ENCODE measurements around the gene KRTAP10-11.

KRTAP10-11 gene

GRCh38 chr21:44616591-44616926 lies 29.7 kb upstream of the KRTAP10-11 start:
- no peak for DNase-seq (ENCODE audit: low read depth)
- TF ChIP-seq CTCF (conservative IDR thresholded peaks at IDR 0.05; ENCODE audit: low read length): no peak
- H3K4me3 ChIP-seq (ENCODE audit: low read length): no peak overlapping the region

- DNase-seq (ENCODE audit: low read depth): no peak
- no peak for TF ChIP-seq CTCF (conservative IDR thresholded peaks at IDR 0.05; ENCODE audit: low read length)
These were observed 29.1 kb upstream of the KRTAP10-11 start for GRCh38 chr21:44617071-44617501.

GRCh38 chr21:44618504-44618903 lies 27.7 kb upstream of the KRTAP10-11 start:
- DNase-seq (ENCODE audit: low read depth): peak; percentile 15
- peak; percentile 22; the same call in 1 of the 2 replicates for TF ChIP-seq CTCF (conservative IDR thresholded peaks at IDR 0.05; ENCODE audit: low read length)
- no peak overlapping the region for H3K4me3 ChIP-seq (ENCODE audit: low read length)

More at GRCh38 chr21:44617071-44617501, 29.1 kb upstream of the KRTAP10-11 start:
- no peak overlapping the region for H3K4me3 ChIP-seq (ENCODE audit: low read length)

DNA sequence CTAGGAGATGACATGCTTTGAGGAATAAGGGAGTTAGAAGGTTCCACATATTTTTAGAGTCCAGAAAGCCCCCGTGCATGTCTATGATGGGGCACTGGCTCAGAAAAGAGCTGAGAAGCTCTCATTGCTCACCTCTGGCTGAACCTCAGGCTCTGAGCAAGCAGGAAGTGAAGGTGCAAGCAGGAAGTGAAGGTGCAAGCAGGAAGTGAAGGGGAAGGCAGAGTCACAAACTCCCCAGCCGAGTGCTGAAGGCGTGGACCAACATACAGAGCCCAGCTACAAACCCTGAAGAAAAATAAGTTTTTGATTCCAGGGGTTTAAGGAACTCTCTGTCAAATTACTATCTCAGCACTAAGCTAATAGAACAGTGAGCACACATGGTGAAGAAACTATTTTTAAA lies 27.3 kb upstream of the KRTAP10-11 start:
- no peak for TF ChIP-seq CTCF (conservative IDR thresholded peaks at IDR 0.05; ENCODE audit: low read length)
- H3K4me3 ChIP-seq (ENCODE audit: low read length): no peak overlapping the region
- DNase-seq (ENCODE audit: low read depth): no peak

DNA sequence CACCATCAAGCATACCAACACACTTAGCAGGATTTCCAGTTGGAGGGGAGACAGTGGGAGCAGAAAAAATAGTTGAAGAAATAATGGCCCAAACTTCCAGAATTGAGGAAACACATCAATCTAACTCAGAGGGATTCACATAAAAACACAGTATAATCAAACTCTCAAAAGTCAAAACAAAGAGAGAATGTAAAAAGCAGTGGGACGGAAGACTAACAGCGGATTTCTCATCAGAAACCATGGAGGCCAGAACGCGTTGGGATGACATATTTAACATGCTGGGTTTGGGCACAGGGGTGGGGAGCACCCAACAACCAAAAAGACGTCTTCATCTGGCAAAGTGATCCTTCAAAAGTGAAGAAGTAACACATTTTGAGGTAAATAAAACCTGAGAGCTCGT lies 26.3 kb upstream of the KRTAP10-11 start:
- TF ChIP-seq CTCF (conservative IDR thresholded peaks at IDR 0.05; ENCODE audit: low read length): no peak

DNA sequence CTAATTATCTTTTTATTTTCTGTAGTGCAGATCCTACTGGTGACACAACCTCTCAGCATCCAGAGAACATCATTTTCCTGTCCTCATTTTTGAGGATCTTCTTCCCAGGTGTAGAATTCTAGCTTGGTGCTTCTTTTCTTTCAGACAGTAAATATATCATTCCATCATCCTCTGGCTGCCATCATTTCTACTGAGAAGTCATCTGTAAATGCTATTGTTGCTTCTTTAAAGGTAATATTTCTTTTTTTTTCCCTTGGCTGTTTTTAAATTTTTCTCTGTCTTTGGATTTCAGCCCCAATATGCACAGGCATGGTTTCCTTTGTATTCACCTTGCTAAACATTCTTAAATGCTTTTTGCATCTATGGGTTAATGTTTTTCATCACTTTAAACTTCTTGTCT lies 22.6 kb upstream of the KRTAP10-11 start:
- no peak for TF ChIP-seq CTCF (conservative IDR thresholded peaks at IDR 0.05; ENCODE audit: low read length)
- H3K4me3 ChIP-seq (ENCODE audit: low read length): no peak overlapping the region
- no peak for DNase-seq (ENCODE audit: low read depth)

More for the DNA sequence above, 26.3 kb upstream of the KRTAP10-11 start:
- no peak for DNase-seq (ENCODE audit: low read depth)
- no peak overlapping the region for H3K4me3 ChIP-seq (ENCODE audit: low read length)

DNA sequence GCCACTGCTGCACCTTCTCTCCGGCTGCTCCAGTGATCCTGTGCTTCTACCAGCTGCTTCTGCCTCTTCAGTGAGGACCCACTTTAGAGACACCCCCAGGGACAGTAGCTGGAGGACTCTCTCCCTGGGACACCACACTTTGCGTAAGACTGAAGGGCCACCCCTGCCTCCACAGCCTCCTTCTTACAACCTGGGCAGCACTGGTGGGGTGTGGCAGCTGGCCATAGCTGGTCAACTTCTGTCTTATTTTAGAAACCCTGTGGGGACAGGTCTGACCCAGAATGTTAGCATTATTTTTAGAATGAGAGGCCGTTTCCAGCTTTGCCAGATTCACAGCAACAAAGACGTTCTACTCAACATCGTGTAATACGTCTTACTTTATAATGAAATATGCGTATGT lies 20.5 kb upstream of the KRTAP10-11 start:
- H3K4me3 ChIP-seq (ENCODE audit: low read length): no peak overlapping the region
- DNase-seq (ENCODE audit: low read depth): no peak
- TF ChIP-seq CTCF (conservative IDR thresholded peaks at IDR 0.05; ENCODE audit: low read length): no peak

Data from AG10803 (cell line).